Liver (tissue), 3 donors: ENCODE data around the gene PDZD8.

Experiments used
- CTCF ChIP-seq: fragments of 150-350 bp; IDR thresholded peaks from 2 replicates; pipeline ENCODE4 v1.5.1; 2017; ENCODE audit warnings: improper control_type of control experiment, low read depth, low read length; ENCODE audit not compliant: missing input control
- EGR1 ChIP-seq, 2 donors: IDR thresholded peaks; 2 replicates each; pipeline ENCODE4 v1.6.1; 2016 to 2018; ENCODE audit warnings: antibody characterized with exemption in 2 of 2, low read depth in 2 of 2
- MAX ChIP-seq: IDR thresholded peaks from 2 replicates; pipeline ENCODE4 v1.6.1; 2016; ENCODE audit warnings: antibody characterized with exemption
- donor health status: healthy.
- donor health status: healthy.

GRCh38 chr10:117241541-117242462, 133.4 kb downstream of the PDZD8 start:
- TF ChIP-seq CTCF (no peak), EGR1 (IDR thresholded peaks at IDR 0.05; ENCODE audit: low read depth in 2 of 2) (no peak), MAX (no peak)
